PC-3 (cell line): ENCODE measurements around the gene ST6GALNAC6. TPM values are rescaled to one million over a fixed set of nuclear protein-coding genes. Genes with fewer than 3 reads are reported as not detected.

Source experiments
- ATAC-seq: fragments of 200-7000 bp; cut with Tn5 transposase; 2 replicates; pipeline ENCODE4 v1.9.1; 2020; ENCODE audit warnings: mild to moderate bottlenecking, moderate library complexity
- BruUV-seq: library from RNA; stranded (reverse); fragments of 400-500 nt; replicated peaks from 2 replicates; lab custom pipeline; 2021; lab: Mats Ljungman, UMichigan
- CTCF ChIA-PET: fragments of 300-600 bp; sonication (Branson Sonifier 250); formaldehyde crosslinking; loops from one replicate; lab custom pipeline; 2022; ENCODE audit warnings: antibody characterized with exemption; lab: Charles Lee
- POLR2A ChIA-PET: fragments of 300-600 bp; sonication (Branson Sonifier 250); formaldehyde crosslinking; loops from one replicate; lab custom pipeline; 2022; ENCODE audit warnings: antibody characterized with exemption; ENCODE audit not compliant: unreplicated experiment; lab: Charles Lee
- DNase-seq: peaks from one replicate; pipeline ENCODE4 v3.0.0-alpha.2; 2015
- H2AFZ ChIP-seq: fragments of 300-600 bp; sonication (generic); 2 replicates; pipeline ENCODE4 v1.6.0; 2016; ENCODE audit warnings: antibody characterized with exemption, low read length
- H3F3A ChIP-seq: fragments of 300-600 bp; sonication (generic); one replicate; pipeline ENCODE4 v1.6.0; 2017; ENCODE audit warnings: antibody characterized with exemption, low read length, control low read depth, mild to moderate bottlenecking; ENCODE audit not compliant: unreplicated experiment
- H3K27ac ChIP-seq: fragments of 300-600 bp; sonication (generic); 2 replicates; pipeline ENCODE4 v1.5.1; 2016; ENCODE audit warnings: mild to moderate bottlenecking, low read length
- H3K27me3 ChIP-seq: fragments of 300-600 bp; sonication (generic); 2 replicates; pipeline ENCODE4 v1.6.1; 2016; ENCODE audit warnings: low read length, mixed read lengths
- H3K36me3 ChIP-seq: fragments of 300-600 bp; sonication (generic); 2 replicates; pipeline ENCODE4 v1.6.1; 2016; ENCODE audit warnings: low read depth, mixed run types, low read length, mixed read lengths
- H3K4me1 ChIP-seq: fragments of 300-600 bp; sonication (generic); 2 replicates; pipeline ENCODE4 v1.5.1; 2016; ENCODE audit warnings: low read length; ENCODE audit not compliant: insufficient read depth
- H3K4me2 ChIP-seq: fragments of 300-600 bp; sonication (generic); 2 replicates; pipeline ENCODE4 v1.6.0; 2016; ENCODE audit warnings: low read length
- H3K4me3 ChIP-seq: fragments of 300-600 bp; sonication (generic); 2 replicates; pipeline ENCODE4 v1.5.1; 2016; ENCODE audit warnings: mild to moderate bottlenecking, low read length, mixed read lengths
- H3K79me2 ChIP-seq: fragments of 300-600 bp; sonication (generic); 2 replicates; pipeline ENCODE4 v1.6.1; 2017; ENCODE audit warnings: low read length, mixed read lengths
- H3K9ac ChIP-seq: fragments of 300-600 bp; sonication (generic); 2 replicates; pipeline ENCODE4 v1.6.0; 2016; ENCODE audit warnings: mild to moderate bottlenecking, low read length
- H3K9me2 ChIP-seq: fragments of 300-600 bp; sonication (generic); replicated peaks from 2 replicates; pipeline ENCODE4 v1.6.1; 2016; ENCODE audit warnings: mixed run types, low read length, mixed read lengths
- H3K9me3 ChIP-seq: fragments of 300-600 bp; sonication (generic); 2 replicates; pipeline ENCODE4 v1.6.1; 2016; ENCODE audit warnings: low read length, mixed read lengths
- H4K20me1 ChIP-seq: fragments of 300-600 bp; sonication (generic); 2 replicates; pipeline ENCODE4 v1.6.1; 2016; ENCODE audit warnings: low read length, mixed read lengths
- CTCF ChIP-seq: fragments of 300-600 bp; sonication (generic); conservative IDR thresholded peaks from 2 replicates; pipeline ENCODE4 v1.5.1; 2017; ENCODE audit warnings: antibody characterized with exemption, low read depth, mild to moderate bottlenecking, low read length
- EZH2 ChIP-seq: fragments of 300-600 bp; sonication (generic); IDR thresholded peaks from one replicate; pipeline ENCODE4 v1.6.1; 2017; ENCODE audit warnings: antibody characterized with exemption, mild to moderate bottlenecking, low read length; ENCODE audit not compliant: unreplicated experiment
- EZH2phosphoT487 ChIP-seq: fragments of 300-600 bp; sonication (generic); IDR thresholded peaks from 2 replicates; pipeline ENCODE4 v1.6.1; 2018; ENCODE audit warnings: mild to moderate bottlenecking, antibody characterized with exemption, low read length, borderline replicate concordance
- intact Hi-C: fragments of 100-400 bp; cut with micrococcal nuclease; formaldehyde crosslinking; loops from 2 replicates; pipeline ENCODE4 v1.9.0; 2023
- total RNA-seq: library from RNA; depleted of rRNA; stranded (reverse); fragments of >200 nt; gene quantifications from 2 replicates; pipeline ENCODE4 v1.2.3, GENCODE V29; 2014

ST6GALNAC6 gene
- total RNA-seq, 1 experiment from 2014 or later, result 14.5 TPM

DNA sequence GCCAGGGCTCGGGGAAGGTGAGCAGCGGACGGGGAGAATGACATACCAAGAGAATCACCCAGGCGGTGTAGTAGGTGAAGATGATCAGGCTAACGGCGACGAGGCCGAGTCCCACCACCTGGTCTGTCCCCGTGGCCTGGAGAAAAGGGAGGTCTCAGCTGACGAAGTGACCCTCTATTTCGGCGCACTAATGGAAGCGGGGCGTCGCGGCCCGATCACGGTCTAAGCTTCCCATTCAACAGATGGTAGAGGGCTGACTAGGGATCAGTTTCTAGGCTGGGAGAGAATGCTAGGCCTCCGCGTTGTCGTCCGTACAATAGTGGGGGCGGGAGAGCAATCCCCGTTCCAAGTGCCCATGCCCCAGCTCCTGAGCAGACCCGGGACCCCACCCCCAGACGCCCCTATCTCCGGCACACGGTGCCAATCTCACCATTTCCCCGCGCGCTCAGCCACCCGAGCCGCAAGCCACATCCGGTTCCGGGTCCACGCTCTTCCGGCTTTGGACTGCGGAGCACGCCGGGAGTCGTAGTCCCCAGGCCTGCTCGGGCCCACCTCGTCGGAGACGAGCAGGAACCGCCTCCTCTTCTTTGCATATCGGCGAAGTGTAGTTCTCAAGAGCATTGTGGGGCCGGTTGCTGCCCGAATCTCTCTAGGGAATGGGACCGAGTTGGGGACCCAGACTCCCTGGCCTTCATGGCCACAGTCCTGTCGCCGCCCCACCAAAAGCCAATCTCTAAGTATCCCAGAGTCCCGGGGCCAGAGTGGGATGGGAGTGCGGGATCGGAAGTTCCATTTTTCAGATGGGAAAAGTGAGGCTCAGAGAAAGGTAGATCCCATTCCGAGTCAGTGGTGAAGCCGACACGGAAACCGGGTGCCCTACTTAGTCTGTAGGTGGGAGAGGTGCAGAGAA is 38.2 kb upstream of the ST6GALNAC6 start, which contains the start of gene DPM2:
Gene DPM2 (minus strand): TSS at position 467 of the 910 bp plus-strand sequence. CDS start 34 bp downstream, at position 433.
- ChIA-PET POLR2A (no interaction called here), CTCF (no interaction called here)
- H3K27me3 ChIP-seq, result no peaks in the 10 kb centered on the region
- no peaks in the 10 kb centered on the region for H3K36me3 ChIP-seq
- H3K9ac ChIP-seq, result peak within 1 kb of the TSS; percentile 88
- TSS peak; percentile 60 for BruUV-seq
- H3K4me3 ChIP-seq, result peak within 1 kb of the TSS; percentile 93
- no peaks in the 10 kb centered on the region for H3F3A ChIP-seq
- H3K79me2 ChIP-seq, result peaks cover 31% of the 10 kb centered on the region
- peak within 1 kb of the TSS; percentile 99 for H3K4me2 ChIP-seq
- no peak for TF ChIP-seq CTCF
- no peak for TF ChIP-seq EZH2
- no peak within 1 kb of the TSS for H3K27ac ChIP-seq
- H3K4me1 ChIP-seq, result peaks cover 20% of the 10 kb centered on the region; the same call in 1 of the 2 replicates
- ATAC-seq, result peak; percentile 93
- H3K9me3 ChIP-seq, result no peaks in the 10 kb centered on the region
- H3K9me2 ChIP-seq, result no peaks in the 10 kb centered on the region
- peak within 1 kb of the TSS; percentile 74 for H2AFZ ChIP-seq
- DNase-seq, result peak; percentile 79
- intact Hi-C loops, result no loop called here
- no peaks in the 10 kb centered on the region for H4K20me1 ChIP-seq

DNA sequence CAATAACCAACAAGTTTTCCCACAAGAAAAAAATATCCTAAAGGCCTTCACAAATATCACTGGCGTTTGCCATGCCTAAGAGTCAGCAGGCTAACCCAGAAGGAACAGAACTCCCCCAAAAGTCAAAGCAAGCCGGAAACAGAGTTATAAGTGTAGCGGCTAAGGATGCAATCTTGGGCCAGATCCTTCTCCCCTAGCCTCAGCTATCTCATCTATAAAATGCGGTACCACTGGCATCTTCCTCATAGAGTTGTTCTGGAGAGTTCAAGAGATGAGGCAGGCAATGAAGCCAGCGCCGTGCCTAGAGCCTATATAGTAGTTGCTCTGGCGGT is 37.6 kb upstream of the ST6GALNAC6 start:
- H3K9me3 ChIP-seq, result no peaks in the 10 kb centered on the region
- intact Hi-C loops, result no loop called here
- H2AFZ ChIP-seq, result peak overlapping the region; percentile 74; the same call in 1 of the 2 replicates
- H4K20me1 ChIP-seq, result no peaks in the 10 kb centered on the region
- ATAC-seq, result no peak
- peak overlapping the region; percentile 99 for H3K4me2 ChIP-seq
- H3K4me1 ChIP-seq, result peaks cover 20% of the 10 kb centered on the region; the same call in 1 of the 2 replicates
- CTCF ChIA-PET, result no interaction called here
- H3K27ac ChIP-seq, result no peak overlapping the region
- H3F3A ChIP-seq, result no peaks in the 10 kb centered on the region
- no peaks in the 10 kb centered on the region for H3K36me3 ChIP-seq
- H3K9ac ChIP-seq, result peak overlapping the region; percentile 88
- POLR2A ChIA-PET, result no interaction called here
- no TSS peak for BruUV-seq
- H3K9me2 ChIP-seq, result no peaks in the 10 kb centered on the region
- no peaks in the 10 kb centered on the region for H3K27me3 ChIP-seq
- H3K79me2 ChIP-seq, result peaks cover 31% of the 10 kb centered on the region
- TF ChIP-seq CTCF (no peak), EZH2phosphoT487 (no peak), EZH2 (no peak)
- peak overlapping the region; percentile 93 for H3K4me3 ChIP-seq
- DNase-seq, result no peak
